T-cell (primary cell): Measurements from ENCODE around the gene ELAPOR2. TPM values are rescaled to one million over a fixed set of nuclear protein-coding genes. Genes with fewer than 3 reads are reported as not detected.
A peak's percentile ranks its signal among the peaks of the same experiment; 100 is the strongest.

Source experiments
- ATAC-seq, 4 experiments: fragments of 200-7000 bp in 3 of 4; fragments of 150-1000 bp in 1 of 4; cut with Tn5 transposase; replicated peaks in 1 of 4; 1 replicate in 3 of 4; 2 replicates in 1 of 4; pipeline ENCODE4 v1.10.0; 2021; ENCODE audit warnings: moderate library complexity in 3 of 4, mild to moderate bottlenecking in 2 of 4, moderate number of reproducible peaks in 1 of 4
- CTCF ChIA-PET, 2 donors: fragments of 300-600 bp; sonication (Branson Sonifier 250); formaldehyde crosslinking; loops; one replicate each; lab custom pipeline; 2022; ENCODE audit warnings: antibody characterized with exemption in 2 of 2; lab: Charles Lee
- POLR2A ChIA-PET, 2 donors: fragments of 300-600 bp; sonication (Branson Sonifier 250); formaldehyde crosslinking; loops; one replicate each; lab custom pipeline; 2022; ENCODE audit warnings: antibody characterized with exemption in 2 of 2; lab: Charles Lee
- DNase-seq, 35 experiments: peaks; one replicate each; pipeline versions ENCODE4 v3.0.0 to v3.0.0-alpha.2; 2013 to 2023
- H3K27ac ChIP-seq: one replicate; pipeline ENCODE4 v1.5.1; 2013; ENCODE audit warnings: low read length
- H3K27me3 ChIP-seq, 2 experiments: replicated peaks in 1 of 2; 1 replicate in 1 of 2; 2 replicates in 1 of 2; pipeline versions ENCODE4 v1.6.1 to v1.7.0; 2013; ENCODE audit warnings: low read length in 1 of 2, mixed read lengths in 1 of 2; ENCODE audit not compliant: control insufficient read depth in 2 of 2, insufficient read depth in 2 of 2; ENCODE audit errors: extremely low read depth in 1 of 2
- H3K36me3 ChIP-seq, 2 donors: 1 replicate in 1 of 2; 2 replicates in 1 of 2; pipeline versions ENCODE4 v1.6.1 to v1.7.0; 2013; ENCODE audit warnings: low read length in 1 of 2; ENCODE audit not compliant: control insufficient read depth in 2 of 2, insufficient read depth in 1 of 2; ENCODE audit errors: extremely low read depth in 1 of 2
- H3K4me1 ChIP-seq, 2 experiments: 1 replicate in 1 of 2; 2 replicates in 1 of 2; pipeline versions ENCODE4 v1.6.1 to v1.7.0; 2013; ENCODE audit warnings: low read length in 2 of 2, mixed read lengths in 1 of 2; ENCODE audit not compliant: insufficient read depth in 2 of 2, control insufficient read depth in 1 of 2; ENCODE audit errors: extremely low read depth in 1 of 2
- H3K4me3 ChIP-seq, 2 donors: 1 replicate in 1 of 2; 2 replicates in 1 of 2; pipeline versions ENCODE4 v1.5.1 to v1.7.0; 2013; ENCODE audit warnings: mild to moderate bottlenecking in 2 of 2, low read length in 1 of 2, moderate library complexity in 1 of 2; ENCODE audit not compliant: control insufficient read depth in 1 of 2; ENCODE audit errors: extremely low read depth in 1 of 2
- H3K9me3 ChIP-seq: 2 replicates; pipeline ENCODE4 v1.7.0; 2013
- H3K27ac Mint-ChIP-seq, 2 donors: one replicate each; pipeline ENCODE4 v1.8.0; 2020 to 2021; ENCODE audit warnings: mild to moderate bottlenecking in 2 of 2, mixed read lengths in 2 of 2
- H3K27me3 Mint-ChIP-seq, 2 donors: one replicate each; pipeline ENCODE4 v1.8.0; 2021 to 2022; ENCODE audit warnings: mixed read lengths in 2 of 2
- H3K36me3 Mint-ChIP-seq: one replicate; pipeline ENCODE4 v1.8.0; 2021; ENCODE audit warnings: mixed read lengths
- H3K4me1 Mint-ChIP-seq, 3 donors: one replicate each; pipeline ENCODE4 v1.8.0; 2020 to 2022; ENCODE audit warnings: mixed read lengths in 3 of 3, mild to moderate bottlenecking in 1 of 3
- H3K4me3 Mint-ChIP-seq, 3 donors: one replicate each; pipeline ENCODE4 v1.8.0; 2020 to 2022; ENCODE audit warnings: mild to moderate bottlenecking in 3 of 3, mixed read lengths in 3 of 3, moderate library complexity in 3 of 3
- H3K9me3 Mint-ChIP-seq, 3 donors: one replicate each; pipeline ENCODE4 v1.8.0; 2020 to 2022; ENCODE audit warnings: mixed read lengths in 3 of 3
- WGBS: methylation state at CpG from one replicate; pipeline ENCODE4 v1.1.5; 2013; ENCODE audit warnings: missing lambda C conversion rate; ENCODE audit not compliant: insufficient coverage; 5-methylcytosine and 5-hydroxymethylcytosine counted together
- total RNA-seq, 35 experiments: library from RNA in 6 of 35; stranded (reverse) in 6 of 35; fragments of 120-200 nt in 1 of 35; gene quantifications; one replicate each; pipeline versions ENCODE4 v1.2.1 to v1.2.4 and lab custom pipeline; 2013 to 2026

ELAPOR2 gene
- total RNA-seq, 5 donors from 2014 or later (not counting 1 experiment from before 2014, with no cell fraction given), result 3.8 to 15.9 (median 10.8) TPM

- no peak for ATAC-seq
- no peak overlapping the region for H3K27ac ChIP-seq
- Mint-ChIP-seq H3K4me1 (no peaks in the 10 kb centered on the region), H3K4me3 (no peak overlapping the region), H3K27me3 (peaks cover 6 to 11% of the 10 kb centered on the region in 2 donors), H3K9me3 (peaks cover 0 to 3% (median 3%) of the 10 kb centered on the region in 3 donors), H3K36me3 (no peaks in the 10 kb centered on the region), H3K27ac (no peak overlapping the region)
- no peak for DNase-seq
- CTCF ChIA-PET, result interaction anchor here in 1 of 2 donors (0.5 kb wide), 1 partner anchor 167 kb away, joined by 8 read pairs; no protein-coding TSS in a partner anchor
- H3K9me3 ChIP-seq, result no peaks in the 10 kb centered on the region
- H3K4me1 ChIP-seq, result no peaks in the 10 kb centered on the region
- no CpG with 5 or more reads among the region's 2 CpGs for WGBS
- H3K36me3 ChIP-seq, result no peaks in the 10 kb centered on the region
- no peak overlapping the region for H3K4me3 ChIP-seq
- POLR2A ChIA-PET, result no interaction called here
- H3K27me3 ChIP-seq, result peaks cover 0 to 4% of the 10 kb centered on the region in 2 experiments
These were observed 34.9 kb upstream of the ELAPOR2 start for GRCh38 chr7:87094322-87094721.

GRCh38 chr7:87092568-87093091 lies 33.2 kb upstream of the ELAPOR2 start:
- H3K4me1 Mint-ChIP-seq, result no peaks in the 10 kb centered on the region
- DNase-seq (no peak), ATAC-seq (no peak)
- no peak overlapping the region for H3K4me3 Mint-ChIP-seq
- no CpG with 5 or more reads among the region's 2 CpGs for WGBS
- no peak overlapping the region for H3K27ac ChIP-seq
- no peak overlapping the region for H3K4me3 ChIP-seq
- H3K9me3 Mint-ChIP-seq, result peaks cover 0 to 3% (median 3%) of the 10 kb centered on the region in 3 donors
- H3K36me3 Mint-ChIP-seq, result no peaks in the 10 kb centered on the region
- no peaks in the 10 kb centered on the region for H3K9me3 ChIP-seq
- no peaks in the 10 kb centered on the region for H3K4me1 ChIP-seq
- ChIA-PET CTCF (no interaction called here), POLR2A (no interaction called here)
- H3K36me3 ChIP-seq, result no peaks in the 10 kb centered on the region
- peaks cover 0 to 4% of the 10 kb centered on the region in 2 experiments for H3K27me3 ChIP-seq
- H3K27me3 Mint-ChIP-seq, result peaks cover 6 to 11% of the 10 kb centered on the region in 2 donors
- H3K27ac Mint-ChIP-seq, result no peak overlapping the region

GRCh38 chr7:87091487-87092066 lies 32.1 kb upstream of the ELAPOR2 start:
- Mint-ChIP-seq H3K27me3 (peaks cover 6 to 14% of the 10 kb centered on the region in 2 donors), H3K4me3 (no peak overlapping the region), H3K36me3 (no peaks in the 10 kb centered on the region), H3K9me3 (peaks cover 5 to 9% (median 7%) of the 10 kb centered on the region in 3 donors), H3K27ac (no peak overlapping the region), H3K4me1 (no peaks in the 10 kb centered on the region)
- WGBS, result no CpG with 5 or more reads among the region's 1 CpG
- ATAC-seq, result no peak
- Histone ChIP-seq H3K27ac (no peak overlapping the region), H3K4me3 (no peak overlapping the region), H3K27me3 (peaks cover 0 to 4% of the 10 kb centered on the region in 2 experiments), H3K9me3 (no peaks in the 10 kb centered on the region), H3K36me3 (no peaks in the 10 kb centered on the region), H3K4me1 (no peaks in the 10 kb centered on the region)
- no peak for DNase-seq
- ChIA-PET POLR2A (no interaction called here), CTCF (no interaction called here)

- H3K4me3 ChIP-seq, result no peak overlapping the region
- ATAC-seq (no peak), DNase-seq (no peak)
- Mint-ChIP-seq H3K4me3 (no peak overlapping the region), H3K36me3 (no peaks in the 10 kb centered on the region), H3K27ac (no peak overlapping the region), H3K27me3 (peaks cover 0 to 10% of the 10 kb centered on the region in 2 donors), H3K4me1 (no peaks in the 10 kb centered on the region), H3K9me3 (peaks cover 4 to 6% (median 5%) of the 10 kb centered on the region in 3 donors)
- ChIA-PET CTCF (no interaction called here), POLR2A (no interaction called here)
- 79% methylated on average over 4 of the region's 5 CpGs for WGBS
- H3K4me1 ChIP-seq, result no peaks in the 10 kb centered on the region
- H3K9me3 ChIP-seq, result no peaks in the 10 kb centered on the region
- no peak overlapping the region for H3K27ac ChIP-seq
- no peaks in the 10 kb centered on the region for H3K27me3 ChIP-seq
- H3K36me3 ChIP-seq, result no peaks in the 10 kb centered on the region
These were observed 24.5 kb upstream of the ELAPOR2 start for GRCh38 chr7:87083865-87084519.

GRCh38 chr7:87082675-87083074 lies 23.2 kb upstream of the ELAPOR2 start:
- Mint-ChIP-seq H3K4me3 (no peak overlapping the region), H3K9me3 (peaks cover 4 to 6% (median 5%) of the 10 kb centered on the region in 3 donors), H3K27ac (no peak overlapping the region), H3K27me3 (peaks cover 0 to 10% of the 10 kb centered on the region in 2 donors), H3K4me1 (no peaks in the 10 kb centered on the region), H3K36me3 (no peaks in the 10 kb centered on the region)
- ChIA-PET POLR2A (no interaction called here), CTCF (no interaction called here)
- 100% methylated on average over 1 of the region's 5 CpGs for WGBS
- Histone ChIP-seq H3K4me1 (no peaks in the 10 kb centered on the region), H3K9me3 (no peaks in the 10 kb centered on the region), H3K36me3 (no peaks in the 10 kb centered on the region), H3K4me3 (no peak overlapping the region), H3K27ac (no peak overlapping the region), H3K27me3 (no peaks in the 10 kb centered on the region)
- DNase-seq, result no peak
- ATAC-seq, result no peak

- DNase-seq, result peak in 1 of 35 experiments; percentile 29
- Mint-ChIP-seq H3K36me3 (no peaks in the 10 kb centered on the region), H3K27ac (no peak overlapping the region), H3K4me3 (no peak overlapping the region), H3K4me1 (peaks cover 5 to 10% (median 8%) of the 10 kb centered on the region in 3 donors), H3K27me3 (peaks cover 11 to 20% of the 10 kb centered on the region in 2 donors), H3K9me3 (no peaks in the 10 kb centered on the region)
- POLR2A ChIA-PET, result no interaction called here
- H3K4me3 ChIP-seq, result no peak overlapping the region
- peaks cover 0 to 4% of the 10 kb centered on the region in 2 experiments for H3K4me1 ChIP-seq
- H3K27me3 ChIP-seq, result no peaks in the 10 kb centered on the region
- peak in 1 of 4 experiments; percentile 52 for ATAC-seq
- no peaks in the 10 kb centered on the region for H3K36me3 ChIP-seq
- no peaks in the 10 kb centered on the region for H3K9me3 ChIP-seq
- CTCF ChIA-PET, result no interaction called here
- H3K27ac ChIP-seq, result no peak overlapping the region
- no CpG with 5 or more reads among the region's 2 CpGs for WGBS
These were observed 16.4 kb upstream of the ELAPOR2 start for GRCh38 chr7:87075671-87076404.
